Measurements from ENCODE around the gene NUP93.

The NUP93 gene

DNA sequence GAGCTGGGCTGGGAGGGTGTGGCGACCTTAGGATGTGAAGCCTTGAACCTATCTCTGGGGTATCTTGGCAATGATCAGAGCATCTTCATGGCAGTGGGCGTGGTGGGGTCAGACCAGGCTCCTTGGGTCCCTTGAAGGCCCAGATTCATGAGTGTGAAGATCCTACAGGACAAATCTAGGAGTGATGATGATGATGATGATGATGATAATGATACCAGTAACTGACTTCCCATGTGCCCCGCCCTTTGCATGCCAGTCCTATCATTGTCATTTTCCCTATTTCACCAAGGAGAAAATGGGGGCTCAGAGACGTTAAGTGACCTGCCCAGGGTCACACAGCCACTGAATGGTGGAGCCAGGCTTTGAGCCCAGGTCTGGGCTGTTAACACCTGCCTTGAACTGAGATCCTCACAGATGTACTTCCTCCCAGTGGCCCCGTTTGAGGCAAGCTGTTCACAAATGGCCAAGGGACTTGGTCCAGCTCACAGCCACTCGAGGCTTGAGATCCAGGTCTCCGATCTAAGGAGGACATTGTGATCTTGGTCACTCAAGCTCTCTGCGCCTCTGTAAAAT, 148.4 kb downstream of the NUP93 start:
- no peak for DNase-seq (ENCODE audit: low read depth)
- H3K4me3 ChIP-seq (ENCODE audit: low read depth, low read length): no peak overlapping the region
- TF ChIP-seq, protein P1, sequence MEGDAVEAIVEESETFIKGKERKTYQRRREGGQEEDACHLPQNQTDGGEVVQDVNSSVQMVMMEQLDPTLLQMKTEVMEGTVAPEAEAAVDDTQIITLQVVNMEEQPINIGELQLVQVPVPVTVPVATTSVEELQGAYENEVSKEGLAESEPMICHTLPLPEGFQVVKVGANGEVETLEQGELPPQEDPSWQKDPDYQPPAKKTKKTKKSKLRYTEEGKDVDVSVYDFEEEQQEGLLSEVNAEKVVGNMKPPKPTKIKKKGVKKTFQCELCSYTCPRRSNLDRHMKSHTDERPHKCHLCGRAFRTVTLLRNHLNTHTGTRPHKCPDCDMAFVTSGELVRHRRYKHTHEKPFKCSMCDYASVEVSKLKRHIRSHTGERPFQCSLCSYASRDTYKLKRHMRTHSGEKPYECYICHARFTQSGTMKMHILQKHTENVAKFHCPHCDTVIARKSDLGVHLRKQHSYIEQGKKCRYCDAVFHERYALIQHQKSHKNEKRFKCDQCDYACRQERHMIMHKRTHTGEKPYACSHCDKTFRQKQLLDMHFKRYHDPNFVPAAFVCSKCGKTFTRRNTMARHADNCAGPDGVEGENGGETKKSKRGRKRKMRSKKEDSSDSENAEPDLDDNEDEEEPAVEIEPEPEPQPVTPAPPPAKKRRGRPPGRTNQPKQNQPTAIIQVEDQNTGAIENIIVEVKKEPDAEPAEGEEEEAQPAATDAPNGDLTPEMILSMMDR (IDR thresholded peaks at IDR 0.05; ENCODE audit: low read depth, low read length): no peak
- no peak for TF ChIP-seq POLR2A (IDR thresholded peaks at IDR 0.05; ENCODE audit: extremely low read depth, insufficient read length)
- TF ChIP-seq MYC (IDR thresholded peaks at IDR 0.05; ENCODE audit: low read depth, low read length): no peak
- TF ChIP-seq, protein P2, sequence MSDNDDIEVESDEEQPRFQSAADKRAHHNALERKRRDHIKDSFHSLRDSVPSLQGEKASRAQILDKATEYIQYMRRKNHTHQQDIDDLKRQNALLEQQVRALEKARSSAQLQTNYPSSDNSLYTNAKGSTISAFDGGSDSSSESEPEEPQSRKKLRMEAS (IDR thresholded peaks at IDR 0.05; ENCODE audit: low read depth, low read length): no peak

DNA sequence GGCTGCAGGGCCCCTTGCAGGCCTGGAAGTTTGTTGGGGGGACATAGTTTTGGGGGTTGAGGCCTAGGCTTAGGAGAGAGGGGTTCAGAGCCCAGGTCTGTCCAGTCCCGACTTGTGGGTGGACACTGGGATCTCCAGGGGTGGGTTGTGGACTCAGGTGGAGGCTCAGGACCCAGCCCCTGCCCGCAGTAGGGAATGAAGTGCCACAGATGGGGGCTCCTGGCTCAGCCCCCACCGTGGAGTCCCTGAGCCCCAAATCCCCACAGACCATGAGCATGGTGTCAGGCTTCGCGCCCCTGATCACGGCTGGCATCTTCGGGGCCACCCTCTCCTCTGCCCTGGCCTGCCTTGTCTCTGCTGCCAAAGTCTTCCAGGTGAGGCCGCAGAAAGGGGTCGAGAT, 149.3 kb downstream of the NUP93 start:
- no peak for DNase-seq (ENCODE audit: low read depth)
- H3K4me3 ChIP-seq (ENCODE audit: low read depth, low read length): no peak overlapping the region
- TF ChIP-seq MYC (IDR thresholded peaks at IDR 0.05; ENCODE audit: low read depth, low read length) (no peak), POLR2A (IDR thresholded peaks at IDR 0.05; ENCODE audit: extremely low read depth, insufficient read length) (no peak)
- TF ChIP-seq, protein P2 (IDR thresholded peaks at IDR 0.05; ENCODE audit: low read depth, low read length): no peak
- TF ChIP-seq, protein P1 (IDR thresholded peaks at IDR 0.05; ENCODE audit: low read depth, low read length): no peak

DNA sequence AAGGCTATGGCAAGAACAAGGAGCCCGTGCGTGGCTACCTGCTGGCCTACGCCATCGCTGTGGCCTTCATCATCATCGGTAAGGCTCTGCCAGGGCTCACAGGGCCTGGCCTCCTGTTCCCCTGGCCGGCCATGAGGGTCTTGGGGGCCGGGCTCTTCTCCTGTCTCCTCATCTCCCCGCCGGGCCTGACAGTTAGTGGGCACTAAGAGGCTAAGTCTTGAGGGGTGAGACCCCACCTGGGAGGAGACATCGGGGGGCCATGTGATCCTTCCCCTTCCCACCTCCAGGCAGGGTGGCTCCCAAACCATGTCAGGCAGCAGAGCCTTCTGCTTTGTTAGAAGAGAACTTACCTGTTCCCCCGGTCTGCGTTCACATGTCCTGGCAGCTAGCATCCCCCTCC, 150.2 kb downstream of the NUP93 start:
- no peak for DNase-seq (ENCODE audit: low read depth)
- TF ChIP-seq, protein P2 (IDR thresholded peaks at IDR 0.05; ENCODE audit: low read depth, low read length): no peak
- TF ChIP-seq POLR2A (IDR thresholded peaks at IDR 0.05; ENCODE audit: extremely low read depth, insufficient read length): no peak
- TF ChIP-seq MYC (IDR thresholded peaks at IDR 0.05; ENCODE audit: low read depth, low read length): no peak
- TF ChIP-seq, protein P1 (IDR thresholded peaks at IDR 0.05; ENCODE audit: low read depth, low read length): no peak

DNA sequence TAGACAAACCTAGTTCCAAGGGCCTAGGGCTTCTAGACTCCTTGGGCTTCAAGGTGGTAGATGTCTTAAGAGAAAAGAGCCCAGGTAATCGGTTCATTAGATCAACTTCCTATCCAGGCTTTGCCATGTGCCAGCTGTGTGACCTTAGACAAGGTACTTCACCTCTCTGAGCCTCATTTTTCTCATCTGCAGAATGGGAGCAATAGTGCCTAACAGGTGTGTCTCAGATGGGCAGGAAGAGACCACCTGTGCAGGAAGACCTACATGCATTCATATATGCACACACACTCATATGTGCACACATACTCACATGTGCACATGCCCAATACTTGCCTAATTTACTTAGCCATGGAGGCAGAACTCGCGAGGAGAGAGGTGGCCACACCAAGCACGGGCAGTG, 150.8 kb downstream of the NUP93 start:
- TF ChIP-seq, protein P2 (IDR thresholded peaks at IDR 0.05; ENCODE audit: low read depth, low read length): no peak
- TF ChIP-seq, protein P1 (IDR thresholded peaks at IDR 0.05; ENCODE audit: low read depth, low read length): no peak
- TF ChIP-seq MYC (IDR thresholded peaks at IDR 0.05; ENCODE audit: low read depth, low read length) (no peak), POLR2A (IDR thresholded peaks at IDR 0.05; ENCODE audit: extremely low read depth, insufficient read length) (no peak)
- no peak for DNase-seq (ENCODE audit: low read depth)
- no peak overlapping the region for H3K4me3 ChIP-seq (ENCODE audit: low read depth, low read length)

More for the DNA sequence above, 150.2 kb downstream of the NUP93 start:
- no peak overlapping the region for H3K4me3 ChIP-seq (ENCODE audit: low read depth, low read length)

DNA sequence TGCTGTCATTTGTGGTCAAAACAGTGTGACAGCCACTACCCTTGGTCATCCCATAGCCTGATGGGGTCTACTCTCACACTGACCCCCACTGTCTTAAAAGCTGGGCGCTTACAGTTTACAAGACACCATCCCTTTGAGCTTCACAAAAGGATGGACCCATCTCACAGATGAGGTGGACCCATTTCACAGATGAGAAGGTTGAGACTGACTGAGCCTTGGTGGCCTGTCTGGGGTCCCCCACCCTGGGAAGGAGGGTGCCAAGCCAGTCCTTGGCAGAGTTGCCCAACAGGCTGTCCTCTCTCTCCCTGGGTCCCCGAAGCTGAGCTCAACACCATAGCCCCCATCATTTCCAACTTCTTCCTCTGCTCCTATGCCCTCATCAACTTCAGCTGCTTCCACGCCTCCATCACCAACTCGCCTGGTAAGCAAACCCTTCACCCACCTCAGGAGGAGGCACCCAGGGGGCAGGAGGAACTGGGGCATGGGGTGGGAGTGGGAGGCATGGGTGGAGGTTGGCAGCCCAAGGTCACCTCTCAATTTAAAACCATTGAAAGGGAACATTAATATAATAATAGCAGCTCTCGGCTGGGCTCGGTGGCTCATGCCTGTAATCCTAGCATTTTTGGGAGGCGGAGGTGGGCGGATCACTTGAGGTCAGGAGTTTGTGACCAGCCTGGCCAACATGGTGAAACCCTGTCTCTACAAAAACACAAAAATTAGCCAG, 152.3 kb downstream of the NUP93 start:
- TF ChIP-seq MYC (IDR thresholded peaks at IDR 0.05; ENCODE audit: low read depth, low read length) (no peak), POLR2A (IDR thresholded peaks at IDR 0.05; ENCODE audit: extremely low read depth, insufficient read length) (no peak)
- TF ChIP-seq, protein P1 (IDR thresholded peaks at IDR 0.05; ENCODE audit: low read depth, low read length): no peak
- TF ChIP-seq, protein P2 (IDR thresholded peaks at IDR 0.05; ENCODE audit: low read depth, low read length): no peak
- DNase-seq (ENCODE audit: low read depth): no peak
- H3K4me3 ChIP-seq (ENCODE audit: low read depth, low read length): no peak overlapping the region
